Activated naive CD8-positive, alpha-beta T cell treated with anti-CD3 and anti-CD28 coated beads for 36 hours (primary cell): Measurements from ENCODE around the gene SLC9C1. TPM values are rescaled to one million over a fixed set of nuclear protein-coding genes. Genes with fewer than 3 reads are reported as not detected.
A peak's percentile ranks its signal among the peaks of the same experiment; 100 is the strongest.

Source experiments
- DNase-seq: peaks from one replicate; pipeline ENCODE4 v3.0.0; 2021
- H3K27ac Mint-ChIP-seq: one replicate; pipeline ENCODE4 v1.8.0; 2022; ENCODE audit warnings: mild to moderate bottlenecking, moderate library complexity, mixed read lengths
- H3K27me3 Mint-ChIP-seq: one replicate; pipeline ENCODE4 v1.8.0; 2022; ENCODE audit warnings: mild to moderate bottlenecking, mixed read lengths
- H3K36me3 Mint-ChIP-seq: one replicate; pipeline ENCODE4 v1.8.0; 2021; ENCODE audit warnings: mild to moderate bottlenecking, mixed read lengths
- H3K4me1 Mint-ChIP-seq: one replicate; pipeline ENCODE4 v1.8.0; 2021; ENCODE audit warnings: mixed read lengths
- H3K4me3 Mint-ChIP-seq: one replicate; pipeline ENCODE4 v1.8.0; 2022; ENCODE audit warnings: mild to moderate bottlenecking, moderate library complexity, mixed read lengths
- H3K9me3 Mint-ChIP-seq: one replicate; pipeline ENCODE4 v1.8.0; 2022; ENCODE audit warnings: mixed read lengths
- total RNA-seq, 2 experiments: library from RNA; stranded (reverse); gene quantifications; one replicate each; pipeline ENCODE4 v1.2.3, GENCODE V29; 2021

The SLC9C1 gene
- total RNA-seq, 2 experiments from 2014 or later = not detected

GRCh38 chr3:112320691-112321090, 26.7 kb upstream of the SLC9C1 start:
- Mint-ChIP-seq H3K27ac (no peak overlapping the region), H3K36me3 (no peaks in the 10 kb centered on the region), H3K9me3 (peaks cover 5% of the 10 kb centered on the region), H3K4me3 (no peak overlapping the region), H3K27me3 (peaks cover 3% of the 10 kb centered on the region), H3K4me1 (peaks cover 4% of the 10 kb centered on the region)
- no peak for DNase-seq

- Mint-ChIP-seq H3K36me3 (peaks cover 1% of the 10 kb centered on the region), H3K27ac (no peak overlapping the region), H3K4me1 (peaks cover 4% of the 10 kb centered on the region), H3K9me3 (peaks cover 7% of the 10 kb centered on the region), H3K4me3 (no peak overlapping the region), H3K27me3 (peaks cover 3% of the 10 kb centered on the region)
- DNase-seq = no peak
Measured at GRCh38 chr3:112319516-112320276, 25.7 kb upstream of the SLC9C1 start.

GRCh38 chr3:112315791-112316190, 21.8 kb upstream of the SLC9C1 start:
- DNase-seq = no peak
- Mint-ChIP-seq H3K36me3 (peaks cover 3% of the 10 kb centered on the region), H3K4me1 (peaks cover 4% of the 10 kb centered on the region), H3K27ac (no peak overlapping the region), H3K27me3 (no peaks in the 10 kb centered on the region), H3K9me3 (peaks cover 7% of the 10 kb centered on the region), H3K4me3 (no peak overlapping the region)

- Mint-ChIP-seq H3K4me3 (no peak overlapping the region), H3K27me3 (no peaks in the 10 kb centered on the region), H3K4me1 (no peaks in the 10 kb centered on the region), H3K27ac (no peak overlapping the region), H3K9me3 (peaks cover 7% of the 10 kb centered on the region), H3K36me3 (peaks cover 3% of the 10 kb centered on the region)
- DNase-seq = no peak
Measured at GRCh38 chr3:112314649-112315048, 20.6 kb upstream of the SLC9C1 start.

- H3K4me3 Mint-ChIP-seq = no peak overlapping the region
- H3K27me3 Mint-ChIP-seq = no peaks in the 10 kb centered on the region
- no peak overlapping the region for H3K27ac Mint-ChIP-seq
- DNase-seq = no peak
- H3K4me1 Mint-ChIP-seq = no peaks in the 10 kb centered on the region
- H3K36me3 Mint-ChIP-seq = no peaks in the 10 kb centered on the region
- H3K9me3 Mint-ChIP-seq = no peaks in the 10 kb centered on the region
Measured at GRCh38 chr3:112308151-112308911, 14.3 kb upstream of the SLC9C1 start.

- Mint-ChIP-seq H3K27ac (no peak overlapping the region), H3K9me3 (no peaks in the 10 kb centered on the region), H3K4me1 (no peaks in the 10 kb centered on the region), H3K27me3 (no peaks in the 10 kb centered on the region), H3K36me3 (no peaks in the 10 kb centered on the region), H3K4me3 (no peak overlapping the region)
- DNase-seq = no peak
Measured at GRCh38 chr3:112307557-112307956, 13.5 kb upstream of the SLC9C1 start.

GRCh38 chr3:112306825-112307224, 12.8 kb upstream of the SLC9C1 start:
- no peak overlapping the region for H3K27ac Mint-ChIP-seq
- peaks cover 4% of the 10 kb centered on the region for H3K4me1 Mint-ChIP-seq
- H3K36me3 Mint-ChIP-seq = peaks cover 2% of the 10 kb centered on the region
- DNase-seq = no peak
- no peaks in the 10 kb centered on the region for H3K27me3 Mint-ChIP-seq
- H3K4me3 Mint-ChIP-seq = no peak overlapping the region
- no peaks in the 10 kb centered on the region for H3K9me3 Mint-ChIP-seq

- Mint-ChIP-seq H3K27ac (no peak overlapping the region), H3K4me3 (no peak overlapping the region), H3K36me3 (peaks cover 2% of the 10 kb centered on the region), H3K9me3 (no peaks in the 10 kb centered on the region), H3K27me3 (no peaks in the 10 kb centered on the region), H3K4me1 (peaks cover 5% of the 10 kb centered on the region)
- no peak for DNase-seq
Measured at GRCh38 chr3:112304611-112305010, 10.6 kb upstream of the SLC9C1 start.

- DNase-seq = no peak
- no peak overlapping the region for H3K4me3 Mint-ChIP-seq
- H3K27ac Mint-ChIP-seq = no peak overlapping the region
- peaks cover 6% of the 10 kb centered on the region for H3K4me1 Mint-ChIP-seq
- H3K27me3 Mint-ChIP-seq = no peaks in the 10 kb centered on the region
- H3K9me3 Mint-ChIP-seq = no peaks in the 10 kb centered on the region
- H3K36me3 Mint-ChIP-seq = peaks cover 2% of the 10 kb centered on the region
Measured at GRCh38 chr3:112303764-112304325, 9.8 kb upstream of the SLC9C1 start.

- H3K36me3 Mint-ChIP-seq = peaks cover 2% of the 10 kb centered on the region
- no peaks in the 10 kb centered on the region for H3K27me3 Mint-ChIP-seq
- no peak for DNase-seq
- H3K27ac Mint-ChIP-seq = no peak overlapping the region
- no peak overlapping the region for H3K4me3 Mint-ChIP-seq
- no peaks in the 10 kb centered on the region for H3K9me3 Mint-ChIP-seq
- H3K4me1 Mint-ChIP-seq = peaks cover 14% of the 10 kb centered on the region
Measured at GRCh38 chr3:112302881-112303763, 9.1 kb upstream of the SLC9C1 start.

- peaks cover 20% of the 10 kb centered on the region for H3K4me1 Mint-ChIP-seq
- no peak overlapping the region for H3K4me3 Mint-ChIP-seq
- H3K36me3 Mint-ChIP-seq = peaks cover 2% of the 10 kb centered on the region
- H3K27me3 Mint-ChIP-seq = no peaks in the 10 kb centered on the region
- DNase-seq = no peak
- no peaks in the 10 kb centered on the region for H3K9me3 Mint-ChIP-seq
- H3K27ac Mint-ChIP-seq = no peak overlapping the region
Measured at GRCh38 chr3:112302150-112302830, 8.3 kb upstream of the SLC9C1 start.

GRCh38 chr3:112298781-112299180, 4.8 kb upstream of the SLC9C1 start:
- DNase-seq = no peak
- Mint-ChIP-seq H3K4me3 (no peak overlapping the region), H3K27me3 (no peaks in the 10 kb centered on the region), H3K4me1 (peaks cover 33% of the 10 kb centered on the region), H3K9me3 (no peaks in the 10 kb centered on the region), H3K36me3 (peaks cover 2% of the 10 kb centered on the region), H3K27ac (no peak overlapping the region)

- H3K27me3 Mint-ChIP-seq = no peaks in the 10 kb centered on the region
- H3K4me1 Mint-ChIP-seq = peaks cover 40% of the 10 kb centered on the region
- peak overlapping the region; percentile 67 for H3K27ac Mint-ChIP-seq
- H3K36me3 Mint-ChIP-seq = peaks cover 2% of the 10 kb centered on the region
- no peak for DNase-seq
- no peaks in the 10 kb centered on the region for H3K9me3 Mint-ChIP-seq
- H3K4me3 Mint-ChIP-seq = no peak overlapping the region
Measured at GRCh38 chr3:112297714-112298113, 3.7 kb upstream of the SLC9C1 start.

- H3K4me3 Mint-ChIP-seq = no peak overlapping the region
- no peaks in the 10 kb centered on the region for H3K27me3 Mint-ChIP-seq
- H3K9me3 Mint-ChIP-seq = no peaks in the 10 kb centered on the region
Measured at GRCh38 chr3:112289011-112289410, 5.0 kb downstream of the SLC9C1 start.

More at GRCh38 chr3:112289011-112289410, 5.0 kb downstream of the SLC9C1 start:
- Mint-ChIP-seq H3K27ac (no peak overlapping the region), H3K4me1 (peaks cover 19% of the 10 kb centered on the region), H3K36me3 (no peaks in the 10 kb centered on the region)
- DNase-seq = no peak
